ENCODE data around the gene KRTAP4-11. TPM values are rescaled to one million over a fixed set of nuclear protein-coding genes. Genes with fewer than 3 reads are reported as not detected.
A peak's percentile ranks its signal among the peaks of the same experiment; 100 is the strongest.
"Not testable (repeated sequence)": the region's sequence is repeated elsewhere in the genome, so short reads cannot be mapped to it uniquely, and the experiment has no call there.

KRTAP4-11 gene
- total RNA-seq, 1 experiment from 2014 or later: not detected

DNA sequence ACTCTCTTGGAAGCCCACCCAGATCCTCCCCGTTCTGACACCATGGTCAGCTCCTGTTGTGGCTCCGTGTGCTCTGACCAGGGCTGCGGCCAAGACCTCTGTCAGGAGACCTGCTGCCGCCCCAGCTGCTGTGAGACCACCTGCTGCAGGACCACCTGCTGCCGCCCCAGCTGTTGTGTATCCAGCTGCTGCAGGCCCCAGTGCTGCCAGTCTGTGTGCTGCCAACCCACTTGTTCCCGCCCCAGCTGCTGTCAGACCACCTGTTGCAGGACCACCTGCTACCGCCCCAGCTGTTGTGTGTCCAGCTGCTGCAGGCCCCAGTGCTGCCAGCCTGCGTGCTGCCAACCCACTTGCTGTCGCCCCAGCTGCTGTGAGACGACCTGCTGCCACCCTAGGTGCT lies 12.8 kb downstream of the KRTAP4-11 start, which contains the start of gene KRTAP4-9:
TSS of gene KRTAP4-9 (plus strand) at position 43 of the 400 bp plus-strand sequence. CDS start at position 43, 0 bp downstream.
- H4K20me1 ChIP-seq (ENCODE audit: insufficient read depth); CTCF ChIA-PET; H2AFZ ChIP-seq (ENCODE audit: low read depth, low read length, poor library complexity, severe bottlenecking); POLR2A ChIA-PET; ATAC-seq; RAD21 ChIA-PET (ENCODE audit: low non-redundant PET in 1 of 2, low total read pairs in 2 of 2, uncharacterized antibody in 2 of 2, unreplicated experiment in 2 of 2); H3K27me3 ChIP-seq (ENCODE audit: insufficient read depth, low read length); BruUV-seq (replicated peaks); intact Hi-C loops (cut with micrococcal nuclease); H3K79me2 ChIP-seq (ENCODE audit: insufficient read depth, low read length); DNase-seq (ENCODE audit: low read depth, low spot score); H3K9me3 ChIP-seq (ENCODE audit: control insufficient read depth in 1 of 2, insufficient read depth in 1 of 2, low read depth in 1 of 2, low read length in 2 of 2); H3K9me2 ChIP-seq (ENCODE audit: insufficient read depth): not testable (repeated sequence)
- peak within 1 kb of the TSS; percentile 50 for H3K9ac ChIP-seq (ENCODE audit: low read length)
- TF ChIP-seq, protein P1, sequence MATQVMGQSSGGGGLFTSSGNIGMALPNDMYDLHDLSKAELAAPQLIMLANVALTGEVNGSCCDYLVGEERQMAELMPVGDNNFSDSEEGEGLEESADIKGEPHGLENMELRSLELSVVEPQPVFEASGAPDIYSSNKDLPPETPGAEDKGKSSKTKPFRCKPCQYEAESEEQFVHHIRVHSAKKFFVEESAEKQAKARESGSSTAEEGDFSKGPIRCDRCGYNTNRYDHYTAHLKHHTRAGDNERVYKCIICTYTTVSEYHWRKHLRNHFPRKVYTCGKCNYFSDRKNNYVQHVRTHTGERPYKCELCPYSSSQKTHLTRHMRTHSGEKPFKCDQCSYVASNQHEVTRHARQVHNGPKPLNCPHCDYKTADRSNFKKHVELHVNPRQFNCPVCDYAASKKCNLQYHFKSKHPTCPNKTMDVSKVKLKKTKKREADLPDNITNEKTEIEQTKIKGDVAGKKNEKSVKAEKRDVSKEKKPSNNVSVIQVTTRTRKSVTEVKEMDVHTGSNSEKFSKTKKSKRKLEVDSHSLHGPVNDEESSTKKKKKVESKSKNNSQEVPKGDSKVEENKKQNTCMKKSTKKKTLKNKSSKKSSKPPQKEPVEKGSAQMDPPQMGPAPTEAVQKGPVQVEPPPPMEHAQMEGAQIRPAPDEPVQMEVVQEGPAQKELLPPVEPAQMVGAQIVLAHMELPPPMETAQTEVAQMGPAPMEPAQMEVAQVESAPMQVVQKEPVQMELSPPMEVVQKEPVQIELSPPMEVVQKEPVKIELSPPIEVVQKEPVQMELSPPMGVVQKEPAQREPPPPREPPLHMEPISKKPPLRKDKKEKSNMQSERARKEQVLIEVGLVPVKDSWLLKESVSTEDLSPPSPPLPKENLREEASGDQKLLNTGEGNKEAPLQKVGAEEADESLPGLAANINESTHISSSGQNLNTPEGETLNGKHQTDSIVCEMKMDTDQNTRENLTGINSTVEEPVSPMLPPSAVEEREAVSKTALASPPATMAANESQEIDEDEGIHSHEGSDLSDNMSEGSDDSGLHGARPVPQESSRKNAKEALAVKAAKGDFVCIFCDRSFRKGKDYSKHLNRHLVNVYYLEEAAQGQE (IDR thresholded peaks at IDR 0.05; ENCODE audit: low read depth): 0 out of 2 replicates have a peak, but pooled peaks have one; percentile 3
- H3K27ac ChIP-seq (ENCODE audit: low read depth, low read length): peak within 1 kb of the TSS; percentile 75
- peaks cover 13 to 47% of the 10 kb centered on the region in 2 experiments for H3K4me1 ChIP-seq (ENCODE audit: control insufficient read depth in 1 of 2, insufficient read depth in 2 of 2, low read length in 2 of 2)
- H3K4me3 ChIP-seq (replicated peaks in 1 of 2; ENCODE audit: low read depth in 1 of 2, low read length in 2 of 2): peak within 1 kb of the TSS; percentile 28 to 44
- H3K4me2 ChIP-seq (ENCODE audit: low read length): peak within 1 kb of the TSS; percentile 59
- H3K36me3 ChIP-seq (ENCODE audit: control insufficient read depth in 1 of 2, insufficient read depth in 2 of 2, low read length in 2 of 2): peaks cover 0 to 16% of the 10 kb centered on the region in 2 experiments; a peak in 2 of 4 replicates

DNA sequence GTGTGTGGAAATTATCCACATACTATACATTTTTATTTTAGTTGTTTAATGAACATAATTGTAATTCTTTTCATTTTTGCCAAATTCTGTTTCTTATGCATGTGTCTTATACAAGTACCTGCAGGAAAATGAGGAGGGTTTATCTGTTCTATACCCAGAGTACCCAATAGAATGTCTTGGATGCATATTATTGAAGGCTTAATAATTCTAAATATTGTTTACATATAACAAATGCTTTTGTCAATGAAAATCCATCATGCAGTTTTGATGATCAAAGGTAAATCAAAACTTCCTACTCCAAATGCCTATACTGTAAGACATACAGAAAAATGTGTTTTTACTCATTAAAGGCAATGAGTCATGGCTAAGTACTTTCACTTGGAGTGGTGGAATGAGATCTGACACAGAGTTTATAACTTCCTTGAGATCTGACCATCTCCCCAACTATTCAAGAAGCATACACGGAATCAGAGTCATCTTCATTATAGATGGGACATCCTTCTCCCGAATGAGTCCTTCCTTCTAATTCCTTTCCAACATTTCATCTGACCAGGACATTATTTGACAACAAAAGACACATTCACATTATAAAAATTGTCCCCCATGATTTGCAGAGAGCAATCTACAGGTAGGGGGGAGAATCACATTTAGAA lies 13.7 kb downstream of the KRTAP4-11 start:
- CTCF ChIA-PET; H4K20me1 ChIP-seq (ENCODE audit: insufficient read depth); H3K27me3 ChIP-seq (ENCODE audit: insufficient read depth, low read length); H3K79me2 ChIP-seq (ENCODE audit: insufficient read depth, low read length); H2AFZ ChIP-seq (ENCODE audit: low read depth, low read length, poor library complexity, severe bottlenecking); DNase-seq (ENCODE audit: low read depth, low spot score); H3K9me2 ChIP-seq (ENCODE audit: insufficient read depth); POLR2A ChIA-PET; H3K9me3 ChIP-seq (ENCODE audit: control insufficient read depth in 1 of 2, insufficient read depth in 1 of 2, low read depth in 1 of 2, low read length in 2 of 2); RAD21 ChIA-PET (ENCODE audit: low non-redundant PET in 1 of 2, low total read pairs in 2 of 2, uncharacterized antibody in 2 of 2, unreplicated experiment in 2 of 2); intact Hi-C loops (cut with micrococcal nuclease): not testable (repeated sequence)
- Histone ChIP-seq H3K4me3 (replicated peaks in 1 of 2; ENCODE audit: low read depth in 1 of 2, low read length in 2 of 2) (peak overlapping the region; percentile 28 to 44), H3K4me1 (ENCODE audit: control insufficient read depth in 1 of 2, insufficient read depth in 2 of 2, low read length in 2 of 2) (peaks cover 13 to 52% of the 10 kb centered on the region in 2 experiments), H3K27ac (ENCODE audit: low read depth, low read length) (peak overlapping the region; percentile 75), H3K4me2 (ENCODE audit: low read length) (peak overlapping the region; percentile 59), H3K9ac (ENCODE audit: low read length) (peak overlapping the region; percentile 50), H3K36me3 (ENCODE audit: control insufficient read depth in 1 of 2, insufficient read depth in 2 of 2, low read length in 2 of 2) (peaks cover 0 to 16% of the 10 kb centered on the region in 2 experiments; a peak in 2 of 4 replicates)
- ATAC-seq: peak; percentile 85
- TF ChIP-seq FOSL1 (IDR thresholded peaks at IDR 0.05; ENCODE audit: low read depth): peak; percentile 47; the same call in 1 of the 2 replicates
- TF ChIP-seq JUND (IDR thresholded peaks at IDR 0.05): peak; percentile 56
- BruUV-seq (replicated peaks): TSS peak; percentile 97
